NB4 (cell line): Measurements from ENCODE around the gene CLEC16A.

Experiments
- POLR2A ChIP-seq: IDR thresholded peaks from 2 replicates; pipeline ENCODE4 v1.6.1; 2011; ENCODE audit warnings: mild to moderate bottlenecking; ENCODE audit not compliant: insufficient read length; ENCODE audit errors: extremely low read depth
- TF ChIP-seq, protein P1 (sequence below): IDR thresholded peaks from one replicate; pipeline ENCODE4 v1.5.1; 2012; ENCODE audit warnings: low read depth, low read length

DNA sequence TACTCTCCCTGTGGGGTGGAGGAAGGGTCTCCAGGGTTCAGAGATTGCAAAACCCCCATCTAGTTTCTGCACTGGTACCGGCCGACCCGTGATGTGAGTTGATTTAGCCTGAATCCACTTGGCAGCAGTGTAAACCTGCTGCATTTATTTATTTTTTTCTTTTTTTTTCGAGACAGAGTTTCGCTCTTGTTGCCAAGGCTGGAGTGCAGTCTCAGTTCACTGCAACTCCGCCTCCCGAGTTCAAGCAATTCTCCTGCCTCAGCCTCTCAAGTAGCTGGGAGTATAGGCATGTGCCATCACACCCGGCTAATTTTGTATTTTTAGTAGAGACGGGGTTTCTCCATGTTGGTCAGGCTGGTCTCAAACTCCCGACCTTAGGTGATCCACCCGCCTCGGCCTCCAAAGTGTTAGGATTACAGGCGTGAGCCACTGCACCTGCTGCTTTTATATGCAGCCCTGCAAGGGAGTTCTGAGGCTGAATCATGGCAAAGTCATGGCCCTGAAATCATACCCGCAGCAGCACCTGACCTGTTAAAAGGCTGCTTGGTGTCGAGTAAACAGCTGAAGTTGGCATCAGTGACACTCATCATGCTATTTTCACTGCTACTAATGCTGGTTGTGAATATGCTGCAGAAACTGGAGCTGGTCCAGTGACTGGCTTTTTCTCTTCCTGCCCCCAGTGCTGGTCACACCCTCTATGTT lies 23.5 kb upstream of the CLEC16A start:
- TF ChIP-seq POLR2A = no peak
- TF ChIP-seq, protein P1, sequence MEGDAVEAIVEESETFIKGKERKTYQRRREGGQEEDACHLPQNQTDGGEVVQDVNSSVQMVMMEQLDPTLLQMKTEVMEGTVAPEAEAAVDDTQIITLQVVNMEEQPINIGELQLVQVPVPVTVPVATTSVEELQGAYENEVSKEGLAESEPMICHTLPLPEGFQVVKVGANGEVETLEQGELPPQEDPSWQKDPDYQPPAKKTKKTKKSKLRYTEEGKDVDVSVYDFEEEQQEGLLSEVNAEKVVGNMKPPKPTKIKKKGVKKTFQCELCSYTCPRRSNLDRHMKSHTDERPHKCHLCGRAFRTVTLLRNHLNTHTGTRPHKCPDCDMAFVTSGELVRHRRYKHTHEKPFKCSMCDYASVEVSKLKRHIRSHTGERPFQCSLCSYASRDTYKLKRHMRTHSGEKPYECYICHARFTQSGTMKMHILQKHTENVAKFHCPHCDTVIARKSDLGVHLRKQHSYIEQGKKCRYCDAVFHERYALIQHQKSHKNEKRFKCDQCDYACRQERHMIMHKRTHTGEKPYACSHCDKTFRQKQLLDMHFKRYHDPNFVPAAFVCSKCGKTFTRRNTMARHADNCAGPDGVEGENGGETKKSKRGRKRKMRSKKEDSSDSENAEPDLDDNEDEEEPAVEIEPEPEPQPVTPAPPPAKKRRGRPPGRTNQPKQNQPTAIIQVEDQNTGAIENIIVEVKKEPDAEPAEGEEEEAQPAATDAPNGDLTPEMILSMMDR = no peak
